NCI-H2029 (cell line): ENCODE results near the gene ZNF146.
"Not testable (repeated sequence)": the region's sequence is repeated elsewhere in the genome, so short reads cannot be mapped to it uniquely, and the experiment has no call there.

ENCODE experiments used
- DNase-seq: peaks from one replicate; lab custom pipeline; 2025; lab: John Stamatoyannopoulos, UW

Gene ZNF146

GRCh38 chr19:36236304-36236945 lies 21.5 kb downstream of the ZNF146 start:
- DNase-seq, result no peak

GRCh38 chr19:36236946-36237310 lies 22.0 kb downstream of the ZNF146 start:
- no peak for DNase-seq

DNA sequence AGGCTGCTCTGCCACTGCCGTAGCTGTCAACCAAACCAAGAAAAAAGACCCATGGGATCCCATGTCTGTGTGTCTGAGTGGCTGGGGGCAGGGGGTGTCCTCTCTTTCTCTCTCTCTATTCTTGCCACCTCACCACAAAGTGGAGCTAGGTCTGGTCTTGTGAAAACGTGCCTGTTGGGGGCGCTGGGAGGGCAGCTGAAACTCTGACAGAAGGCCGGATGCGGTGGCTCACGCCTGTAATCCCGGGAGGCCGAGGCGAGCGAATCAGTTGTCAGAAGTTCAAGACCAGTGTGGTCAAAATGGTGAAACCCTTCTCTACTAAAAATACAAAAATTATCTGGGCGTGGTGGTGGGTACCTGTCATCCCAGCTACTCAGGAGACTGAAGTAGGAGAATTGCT lies 29.2 kb downstream of the ZNF146 start:
- DNase-seq, result no peak

GRCh38 chr19:36245210-36246005 lies 30.5 kb downstream of the ZNF146 start:
- DNase-seq, result no peak

GRCh38 chr19:36246006-36246481 lies 31.1 kb downstream of the ZNF146 start:
- no peak for DNase-seq

DNA sequence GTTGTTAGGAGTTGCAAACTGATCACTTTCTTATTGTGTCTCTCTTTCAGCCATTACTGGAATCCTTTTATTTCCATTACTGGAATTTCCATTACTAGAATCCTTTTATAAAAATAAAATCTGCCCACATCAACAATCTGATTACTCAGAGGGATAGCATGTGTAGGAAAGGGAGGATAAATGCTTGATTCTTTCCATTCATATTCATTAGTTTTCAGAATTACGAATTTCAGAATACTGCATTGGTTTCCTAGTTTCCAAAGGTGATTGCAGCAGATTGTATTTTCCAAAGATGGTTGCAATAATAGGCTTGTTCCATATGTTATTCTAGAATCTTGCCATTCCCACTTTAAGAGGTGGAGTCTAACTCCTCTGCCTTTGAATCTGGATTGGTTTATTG lies 37.1 kb downstream of the ZNF146 start:
- no peak for DNase-seq

DNA sequence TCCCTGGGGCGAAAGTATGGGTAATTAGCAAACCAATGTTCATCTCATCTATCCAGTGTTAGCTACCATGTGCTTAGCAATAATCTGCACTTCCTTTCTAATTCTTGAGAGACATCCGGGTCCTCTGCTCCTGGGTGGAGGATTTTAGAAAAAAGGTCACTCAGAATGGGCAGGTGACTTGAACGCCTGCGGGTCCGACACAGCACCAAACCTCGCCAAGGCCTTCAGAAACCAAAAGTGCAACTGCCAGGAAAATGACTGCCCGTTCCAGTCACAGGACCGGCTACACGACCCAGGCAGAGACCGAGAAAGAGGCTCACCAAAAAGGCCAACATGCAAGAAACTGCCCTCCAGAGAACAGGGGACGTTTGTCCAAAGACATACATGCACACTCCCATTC lies 39.9 kb downstream of the ZNF146 start:
- DNase-seq, result no peak

DNA sequence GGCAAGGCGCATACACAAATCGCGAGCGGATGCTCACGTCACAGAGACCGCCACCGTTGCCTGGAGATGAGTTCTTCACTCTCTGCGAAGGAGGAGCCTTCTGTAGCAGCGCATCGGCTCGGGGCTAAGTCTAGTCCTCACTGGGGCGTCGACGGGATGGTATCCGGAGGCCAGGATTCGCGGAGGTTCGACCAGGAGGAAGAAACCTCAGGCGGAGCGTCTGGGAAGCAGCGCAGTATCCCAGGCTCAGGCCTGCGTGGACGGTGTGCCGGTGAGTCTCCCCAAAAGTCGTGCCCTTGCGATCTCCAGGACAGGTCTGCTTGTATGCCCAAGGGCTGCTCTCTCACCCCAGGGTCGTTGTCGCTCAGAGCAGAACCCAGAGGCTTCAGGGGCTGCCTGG lies 40.4 kb downstream of the ZNF146 start:
- no peak for DNase-seq

GRCh38 chr19:36256064-36256463 lies 41.2 kb downstream of the ZNF146 start:
- no peak for DNase-seq

DNA sequence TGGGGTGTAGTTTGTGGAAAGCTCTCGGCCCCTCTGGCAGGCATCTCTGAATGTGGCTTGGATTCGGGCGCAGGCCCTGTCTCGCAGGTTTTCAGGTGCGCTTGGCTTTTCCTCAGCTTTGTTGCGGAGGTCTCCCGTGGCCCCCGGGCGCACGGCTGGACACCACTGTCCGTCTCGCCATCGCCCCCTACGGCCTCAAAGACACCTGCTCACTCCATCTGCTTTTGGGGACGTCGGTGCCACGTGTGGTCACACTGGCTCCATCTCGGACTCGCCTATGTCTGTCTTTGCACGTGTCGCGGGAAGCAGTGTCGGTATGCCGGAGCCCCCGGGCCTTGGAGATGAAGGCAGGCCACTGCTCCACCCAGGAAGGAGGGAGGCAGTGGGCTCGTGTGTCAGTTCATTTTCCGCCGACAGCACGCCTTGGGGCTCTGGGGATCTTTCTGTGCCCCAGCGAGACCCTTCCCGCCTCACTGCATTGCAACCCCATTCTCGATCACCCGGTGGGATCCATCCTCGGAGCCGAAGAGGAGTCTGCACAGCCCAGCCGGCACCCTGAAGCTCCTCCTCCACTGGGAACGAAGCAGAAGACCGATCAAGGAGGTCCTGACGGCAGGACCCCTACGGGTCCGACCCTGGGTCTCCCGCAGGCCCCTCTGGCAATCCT lies 42.1 kb downstream of the ZNF146 start:
- DNase-seq, result no peak

GRCh38 chr19:36257520-36257876 lies 42.6 kb downstream of the ZNF146 start:
- no peak for DNase-seq

DNA sequence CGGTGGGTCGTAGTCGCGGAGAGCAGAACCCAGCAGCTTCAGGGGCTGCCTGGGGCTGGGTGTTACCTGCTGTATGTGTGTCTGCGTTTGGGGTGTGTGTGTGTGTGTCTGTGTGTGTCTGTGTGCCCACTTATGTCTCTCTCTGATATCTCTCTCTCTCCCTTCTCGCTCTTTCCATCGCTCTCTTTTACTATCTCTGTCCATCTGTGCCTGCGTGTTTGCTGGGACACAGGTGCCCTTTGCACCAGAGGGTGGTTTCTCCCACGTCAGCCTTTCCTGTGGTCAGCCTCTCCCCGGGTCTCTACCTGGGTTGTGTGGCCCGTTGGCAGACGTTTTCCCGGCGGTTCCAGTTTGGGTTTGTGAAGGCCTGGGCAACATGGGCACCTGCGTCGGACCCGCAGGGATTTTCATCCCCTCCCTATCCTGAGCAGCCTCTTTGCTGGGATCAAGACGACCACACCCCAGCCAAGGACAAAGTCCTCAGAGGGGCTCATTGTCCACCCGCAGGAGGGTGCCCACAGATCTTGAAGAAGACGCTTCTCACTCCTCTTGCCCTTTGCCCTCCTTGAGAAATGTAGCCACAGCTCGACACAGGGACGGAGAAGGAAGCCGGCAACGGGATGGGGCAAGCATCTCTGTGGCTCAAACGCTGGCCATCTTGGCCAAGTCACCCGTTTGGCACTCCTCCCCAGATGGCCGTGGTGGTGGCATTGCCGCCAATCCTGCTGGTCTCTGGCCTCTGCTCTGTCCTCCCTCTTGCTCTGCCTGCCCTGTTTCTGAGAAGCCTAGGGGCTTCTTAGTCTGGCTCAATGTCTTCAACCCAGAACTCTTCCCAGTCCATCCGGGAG lies 43.3 kb downstream of the ZNF146 start:
- DNase-seq, result no peak

GRCh38 chr19:36259211-36259610 lies 44.3 kb downstream of the ZNF146 start:
- DNase-seq, result no peak

DNA sequence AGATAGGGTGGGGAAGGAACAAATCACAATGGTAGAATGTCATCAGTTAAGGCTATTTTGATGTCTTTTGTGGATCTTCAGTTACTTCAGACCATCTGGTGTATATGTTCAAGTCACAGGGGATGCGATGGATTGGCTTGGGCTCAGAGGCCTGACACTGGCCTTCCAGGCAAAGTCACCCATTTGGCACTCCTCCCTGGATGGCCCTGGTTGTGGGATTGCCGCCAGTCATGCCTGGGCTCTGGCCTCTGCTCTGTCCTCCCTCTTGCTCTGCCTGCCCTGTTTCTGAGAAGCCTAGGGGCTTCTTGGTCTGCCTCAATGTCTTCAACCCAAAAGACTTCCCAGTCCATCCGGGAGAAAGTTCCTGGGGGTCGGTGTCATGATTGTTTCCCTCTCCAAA lies 50.2 kb downstream of the ZNF146 start:
- no peak for DNase-seq

DNA sequence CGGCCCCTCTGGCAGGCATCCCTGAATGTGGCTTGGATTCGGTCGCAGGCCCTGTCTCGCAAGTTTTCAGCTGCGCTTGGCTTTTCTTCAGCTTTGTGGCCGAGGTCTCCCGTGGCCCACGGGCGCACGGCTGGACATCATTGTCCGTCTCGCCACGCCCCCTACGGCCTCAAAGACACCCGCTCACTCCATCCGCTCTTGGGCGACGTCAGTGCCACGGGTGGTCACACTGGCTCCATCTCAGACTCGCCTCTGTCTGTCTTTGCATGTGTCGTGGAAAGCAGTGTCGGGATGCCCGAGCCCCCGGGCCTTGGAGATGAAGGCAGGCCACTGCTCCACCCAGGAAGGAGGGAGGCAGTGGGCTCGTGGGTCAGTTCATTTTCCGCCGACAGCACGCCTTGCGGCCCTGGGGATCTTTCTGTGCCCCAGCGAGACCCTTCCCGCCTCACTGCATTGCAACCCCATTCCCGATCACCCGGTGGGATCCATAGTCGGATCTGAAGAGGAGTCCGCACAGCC lies 51.0 kb downstream of the ZNF146 start:
- no peak for DNase-seq

DNA sequence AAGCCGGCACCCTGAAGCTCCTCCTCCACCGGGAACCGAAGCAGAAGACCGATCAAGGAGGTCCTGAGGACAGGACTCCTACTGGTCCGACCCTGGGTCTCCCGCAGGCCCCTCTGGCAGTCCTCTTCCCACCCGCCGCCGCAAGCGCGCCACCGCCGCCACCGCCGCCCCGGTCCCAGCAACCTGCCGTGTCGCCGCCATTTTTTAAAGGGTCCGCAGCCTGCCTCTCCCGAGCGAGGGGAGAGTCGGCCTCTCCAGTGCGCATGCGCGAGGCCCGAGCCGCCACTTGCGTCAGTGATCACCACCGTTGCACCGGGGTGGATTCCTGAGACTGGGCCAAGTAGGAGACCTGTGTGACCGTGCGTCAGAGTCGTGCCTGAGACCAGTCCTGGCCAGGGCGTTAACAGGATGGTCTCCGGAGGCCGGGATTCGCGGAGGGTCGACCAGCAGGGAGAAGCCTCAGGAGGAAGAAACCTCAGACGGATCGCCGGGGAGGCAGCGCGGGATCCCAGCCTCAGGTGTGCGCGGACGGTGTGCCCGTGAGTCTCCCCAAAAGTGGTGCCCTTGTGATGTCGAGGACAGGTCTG lies 51.6 kb downstream of the ZNF146 start:
- DNase-seq, result no peak

DNA sequence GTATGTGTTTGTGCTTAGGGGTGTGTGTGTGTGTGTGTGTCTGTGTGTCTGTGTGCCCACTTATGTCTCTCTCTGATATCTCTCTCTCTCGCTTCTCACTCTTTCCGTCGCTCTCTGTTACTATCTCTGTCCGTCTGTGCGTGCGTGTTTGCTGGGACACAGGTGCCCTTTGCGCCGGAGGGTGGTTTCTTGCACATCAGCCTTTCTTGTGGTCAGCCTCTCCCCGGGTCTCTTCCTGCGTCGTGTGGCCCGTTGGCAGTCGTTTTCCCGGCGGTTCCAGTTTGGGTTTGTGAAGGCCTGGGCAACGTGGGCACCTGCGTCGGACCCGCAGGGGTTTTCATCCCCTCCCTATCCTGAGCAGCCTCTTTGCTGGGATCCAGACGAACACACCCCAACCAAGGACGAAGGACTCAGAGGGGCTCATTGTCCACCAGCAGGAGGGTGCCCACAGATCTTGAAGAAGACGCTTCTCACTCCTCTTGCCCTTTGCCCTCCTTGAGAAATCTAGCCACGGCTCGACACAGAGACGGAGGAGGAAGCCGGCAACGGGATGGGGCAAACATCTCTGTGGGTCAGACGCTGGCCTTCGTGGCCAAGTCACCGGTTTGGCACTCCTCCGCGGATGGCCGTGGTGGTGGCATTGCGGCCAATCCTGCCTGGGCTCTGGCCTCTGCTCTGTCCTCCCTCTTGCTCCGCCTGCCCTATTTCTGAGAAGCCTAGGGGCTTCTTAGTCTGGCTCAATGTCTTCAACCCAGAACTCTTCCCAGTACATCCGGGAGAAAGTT lies 52.3 kb downstream of the ZNF146 start:
- DNase-seq, result no peak

- DNase-seq, result not testable (repeated sequence)
Observed at GRCh38 chr19:36268081-36268480, 53.2 kb downstream of the ZNF146 start.

- DNase-seq, result not testable (repeated sequence)
Observed at GRCh38 chr19:36268591-36268990, 53.7 kb downstream of the ZNF146 start.

GRCh38 chr19:36269295-36269694 lies 54.4 kb downstream of the ZNF146 start:
- DNase-seq, result not testable (repeated sequence)
